Fibroblast of pulmonary artery (primary cell): ENCODE results near the gene GNAO1.

Experiments
- DNase-seq: peaks from one replicate; pipeline ENCODE4 v3.0.0-alpha.2; 2010; ENCODE audit warnings: low read depth
- H3K4me3 ChIP-seq: replicated peaks from 2 replicates; pipeline ENCODE4 v1.5.1; 2011; ENCODE audit warnings: low read depth, mild to moderate bottlenecking, control low read depth, low read length, moderate library complexity
- CTCF ChIP-seq: IDR thresholded peaks from 2 replicates; pipeline ENCODE4 v1.5.1; 2011; ENCODE audit warnings: mild to moderate bottlenecking, control low read depth, low read length, inconsistent platforms; ENCODE audit errors: missing control alignments

The GNAO1 gene

GRCh38 chr16:56191156-56191815, at the start of gene GNAO1:
TSS of gene GNAO1 (plus strand) at chr16:56191489. CDS start at chr16:56192236, 747 bp downstream.
- DNase-seq, result peak; percentile 56
- no peak for TF ChIP-seq CTCF
- peak within 1 kb of the TSS; percentile 49 for H3K4me3 ChIP-seq

- no peak overlapping the region for H3K4me3 ChIP-seq
- no peak for TF ChIP-seq CTCF
- DNase-seq, result no peak
These were observed 47.6 kb upstream of the GNAO1 start for GRCh38 chr16:56143666-56144065.

- H3K4me3 ChIP-seq, result no peak overlapping the region
- TF ChIP-seq CTCF, result no peak
- DNase-seq, result no peak
These were observed 45.9 kb upstream of the GNAO1 start for GRCh38 chr16:56145369-56145768.

GRCh38 chr16:56151621-56152020, 39.7 kb upstream of the GNAO1 start:
- no peak for DNase-seq
- TF ChIP-seq CTCF, result no peak
- H3K4me3 ChIP-seq, result no peak overlapping the region

- no peak for DNase-seq
- no peak overlapping the region for H3K4me3 ChIP-seq
- TF ChIP-seq CTCF, result no peak
These were observed 29.6 kb upstream of the GNAO1 start for GRCh38 chr16:56161658-56162057.

- no peak overlapping the region for H3K4me3 ChIP-seq
- DNase-seq, result no peak
- TF ChIP-seq CTCF, result no peak
These were observed 28.2 kb upstream of the GNAO1 start for GRCh38 chr16:56163089-56163488.

GRCh38 chr16:56163938-56164337, 27.4 kb upstream of the GNAO1 start:
- DNase-seq, result no peak
- H3K4me3 ChIP-seq, result no peak overlapping the region
- no peak for TF ChIP-seq CTCF
